ENCODE results near the gene HIBCH. TPM values are rescaled to one million over a fixed set of nuclear protein-coding genes. Genes with fewer than 3 reads are reported as not detected.

Gene HIBCH
- polyA plus RNA-seq, 1 of the 3 experiments (the other 2 are of a cell fraction) = 8.4 TPM

DNA sequence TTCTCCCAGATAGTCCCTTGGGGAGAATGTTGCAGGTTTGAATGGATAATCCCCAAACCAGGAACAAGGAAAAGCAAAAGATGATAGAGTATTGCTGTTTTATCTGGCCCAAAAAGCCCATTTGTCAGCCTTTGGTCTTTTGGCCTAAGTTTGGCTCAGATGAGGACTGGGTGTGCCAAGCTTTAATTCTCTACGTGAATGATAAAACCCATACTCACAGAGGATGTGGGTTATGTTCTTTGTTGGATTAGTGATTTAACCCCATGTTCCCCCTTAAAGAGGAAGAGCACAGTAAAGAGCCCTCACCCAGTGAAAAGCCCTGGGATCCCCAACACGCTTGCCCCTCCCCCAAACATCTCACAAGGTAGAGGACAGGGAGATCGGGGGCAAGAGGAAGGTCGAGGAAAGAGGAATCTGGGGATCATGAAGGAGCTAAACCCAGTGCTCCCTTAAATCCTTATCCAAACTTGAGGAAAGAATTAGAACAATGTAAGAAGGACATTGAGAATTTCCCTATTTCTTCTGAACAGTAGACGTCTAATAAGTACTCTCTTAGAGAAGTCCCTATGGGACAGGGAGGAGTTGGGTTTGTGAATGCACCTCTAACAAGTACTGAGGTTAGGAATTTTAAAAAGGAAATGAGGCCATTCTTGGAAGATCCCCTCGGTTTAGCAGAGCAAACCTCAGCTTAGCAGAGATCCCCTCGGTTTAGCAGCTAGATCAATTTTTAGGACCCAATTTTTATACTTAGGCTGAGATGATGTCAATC, 105.0 kb downstream of the HIBCH start:
- H3K79me2 ChIP-seq (ENCODE audit: insufficient read depth) = no peaks in the 10 kb centered on the region
- TF ChIP-seq FOSL2 (IDR thresholded peaks at IDR 0.05; ENCODE audit: borderline replicate concordance, low read depth) = no peak
- no peak for TF ChIP-seq TCF12 (IDR thresholded peaks at IDR 0.05)
- TF ChIP-seq FOXM1 (IDR thresholded peaks at IDR 0.05; ENCODE audit: low read depth) = no peak
- TF ChIP-seq, protein P1, sequence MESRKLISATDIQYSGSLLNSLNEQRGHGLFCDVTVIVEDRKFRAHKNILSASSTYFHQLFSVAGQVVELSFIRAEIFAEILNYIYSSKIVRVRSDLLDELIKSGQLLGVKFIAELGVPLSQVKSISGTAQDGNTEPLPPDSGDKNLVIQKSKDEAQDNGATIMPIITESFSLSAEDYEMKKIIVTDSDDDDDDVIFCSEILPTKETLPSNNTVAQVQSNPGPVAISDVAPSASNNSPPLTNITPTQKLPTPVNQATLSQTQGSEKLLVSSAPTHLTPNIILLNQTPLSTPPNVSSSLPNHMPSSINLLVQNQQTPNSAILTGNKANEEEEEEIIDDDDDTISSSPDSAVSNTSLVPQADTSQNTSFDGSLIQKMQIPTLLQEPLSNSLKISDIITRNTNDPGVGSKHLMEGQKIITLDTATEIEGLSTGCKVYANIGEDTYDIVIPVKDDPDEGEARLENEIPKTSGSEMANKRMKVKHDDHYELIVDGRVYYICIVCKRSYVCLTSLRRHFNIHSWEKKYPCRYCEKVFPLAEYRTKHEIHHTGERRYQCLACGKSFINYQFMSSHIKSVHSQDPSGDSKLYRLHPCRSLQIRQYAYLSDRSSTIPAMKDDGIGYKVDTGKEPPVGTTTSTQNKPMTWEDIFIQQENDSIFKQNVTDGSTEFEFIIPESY (IDR thresholded peaks at IDR 0.05; ENCODE audit: borderline replicate concordance, low read depth) = no peak
- TF ChIP-seq YY1 (IDR thresholded peaks at IDR 0.05; ENCODE audit: low read depth) = no peak
- TF ChIP-seq NFIC (IDR thresholded peaks at IDR 0.05; ENCODE audit: borderline replicate concordance) = no peak
- no peak for TF ChIP-seq RAD21 (IDR thresholded peaks at IDR 0.05; ENCODE audit: low read length)
- TF ChIP-seq, protein P2, sequence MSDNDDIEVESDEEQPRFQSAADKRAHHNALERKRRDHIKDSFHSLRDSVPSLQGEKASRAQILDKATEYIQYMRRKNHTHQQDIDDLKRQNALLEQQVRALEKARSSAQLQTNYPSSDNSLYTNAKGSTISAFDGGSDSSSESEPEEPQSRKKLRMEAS (IDR thresholded peaks at IDR 0.05; ENCODE audit: low read depth) = no peak
- TF ChIP-seq TAF1 (IDR thresholded peaks at IDR 0.05; ENCODE audit: borderline replicate concordance, low read depth, low read length) = no peak
- no peak for TF ChIP-seq RFX5 (IDR thresholded peaks at IDR 0.05; ENCODE audit: low read length)
- TF ChIP-seq JUND (IDR thresholded peaks at IDR 0.05) = no peak
- no peak for TF ChIP-seq POLR2AphosphoS5 (IDR thresholded peaks at IDR 0.05; ENCODE audit: low read depth, low read length)
- TF ChIP-seq MEF2A (IDR thresholded peaks at IDR 0.05; ENCODE audit: borderline replicate concordance, low read depth) = no peak
- no peak for TF ChIP-seq FOXJ3 (CRISPR knock-in tag; IDR thresholded peaks at IDR 0.05)
- H3K4me3 ChIP-seq (ENCODE audit: low read depth in 2 of 2, low read length in 1 of 2) = no peak overlapping the region
- no peak overlapping the region for H3K9ac ChIP-seq
- 90% methylated on average over 7 of the region's 7 CpGs for WGBS (ENCODE audit: low lambda C conversion rate)
- H3F3A ChIP-seq (replicated peaks; ENCODE audit: insufficient read depth) = no peaks in the 10 kb centered on the region
- H3K27ac ChIP-seq (ENCODE audit: low read depth in 2 of 2, low read length in 1 of 2) = no peak overlapping the region
- no peak overlapping the region for H2AFZ ChIP-seq (ENCODE audit: low read depth)
- ChIA-PET CTCF (interaction anchor here (1.0 to 1.3 kb wide), 2 partner anchors 8 to 62 kb away, joined by 3 read pairs; no protein-coding TSS in a partner anchor), POLR2A (no interaction called here)
- H3K4me2 ChIP-seq = no peak overlapping the region
- H4K20me1 ChIP-seq (ENCODE audit: insufficient read depth) = no peaks in the 10 kb centered on the region
- H3K4me1 ChIP-seq (ENCODE audit: control insufficient read depth in 1 of 2, insufficient read depth in 2 of 2, low read depth in 1 of 2, low read length in 1 of 2) = peaks cover 0 to 15% of the 10 kb centered on the region in 2 experiments; a peak in 1 of 4 replicates
- H3K9me2 ChIP-seq = no peaks in the 10 kb centered on the region
- no peak for DNase-seq
- peaks cover 6 to 22% of the 10 kb centered on the region in 2 experiments for H3K36me3 ChIP-seq (replicated peaks in 1 of 2; ENCODE audit: control insufficient read depth in 1 of 2, insufficient read depth in 2 of 2, low read length in 1 of 2)
- H3K9me3 ChIP-seq = no peaks in the 10 kb centered on the region
- H3K27me3 ChIP-seq (ENCODE audit: insufficient read depth) = no peaks in the 10 kb centered on the region

DNA sequence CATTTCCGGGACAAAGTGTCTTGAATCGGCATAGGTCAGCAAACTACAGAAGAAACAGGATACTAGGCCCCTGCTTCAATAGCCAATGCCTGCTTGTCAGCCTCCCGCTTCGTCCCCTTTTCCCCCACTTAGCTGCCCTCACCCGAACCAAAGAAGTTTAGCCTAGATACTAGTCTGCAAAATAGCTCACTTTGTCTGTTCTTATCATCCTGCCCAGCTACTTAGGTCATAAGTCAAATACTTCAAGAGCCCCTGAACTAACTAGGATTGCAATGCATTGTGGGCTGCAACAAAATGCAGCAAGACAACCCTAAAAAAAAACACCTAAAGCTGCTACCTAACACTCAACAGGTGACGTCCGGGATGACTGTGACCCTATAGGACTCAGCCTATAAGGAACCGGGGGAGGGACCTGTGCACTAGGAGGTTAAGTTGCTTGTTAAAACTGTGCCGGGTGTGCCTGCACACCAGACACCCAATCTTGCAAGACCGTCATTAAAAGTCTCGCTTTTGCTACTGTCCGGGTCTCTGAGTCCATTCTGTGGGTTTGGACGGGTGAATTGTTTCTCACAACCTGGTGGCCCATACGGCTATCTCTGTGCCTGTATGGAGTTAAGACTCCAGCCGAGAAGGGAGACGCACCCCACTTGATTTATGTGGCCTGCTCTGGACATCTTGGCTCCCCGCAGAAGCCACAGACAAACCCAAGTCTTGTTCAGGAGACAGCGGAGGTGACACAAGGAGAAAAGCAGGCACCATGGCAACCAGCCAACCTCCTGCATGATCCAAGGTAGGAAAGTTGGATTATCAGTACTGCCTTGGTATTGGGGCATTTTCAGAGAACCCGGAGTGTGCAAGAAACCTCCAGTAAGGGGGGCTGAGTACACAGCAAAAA, 105.9 kb downstream of the HIBCH start:
- Histone ChIP-seq H3K4me3 (ENCODE audit: low read depth in 2 of 2, low read length in 1 of 2) (no peak overlapping the region), H3K27ac (ENCODE audit: low read depth in 2 of 2, low read length in 1 of 2) (no peak overlapping the region), H3K27me3 (ENCODE audit: insufficient read depth) (no peaks in the 10 kb centered on the region), H3K9me3 (no peaks in the 10 kb centered on the region), H4K20me1 (ENCODE audit: insufficient read depth) (no peaks in the 10 kb centered on the region), H2AFZ (ENCODE audit: low read depth) (no peak overlapping the region), H3K9ac (no peak overlapping the region), H3K79me2 (ENCODE audit: insufficient read depth) (no peaks in the 10 kb centered on the region), H3K4me1 (ENCODE audit: control insufficient read depth in 1 of 2, insufficient read depth in 2 of 2, low read depth in 1 of 2, low read length in 1 of 2) (peaks cover 0 to 15% of the 10 kb centered on the region in 2 experiments; a peak in 1 of 4 replicates), H3K4me2 (no peak overlapping the region), H3K9me2 (no peaks in the 10 kb centered on the region), H3F3A (replicated peaks; ENCODE audit: insufficient read depth) (no peaks in the 10 kb centered on the region), H3K36me3 (replicated peaks in 1 of 2; ENCODE audit: control insufficient read depth in 1 of 2, insufficient read depth in 2 of 2, low read length in 1 of 2) (peaks cover 6 to 20% of the 10 kb centered on the region in 2 experiments)
- ChIA-PET CTCF (no interaction called here), POLR2A (no interaction called here)
- WGBS (ENCODE audit: low lambda C conversion rate) = 98% methylated on average over 18 of the region's 19 CpGs
- no peak for TF ChIP-seq RFX5 (IDR thresholded peaks at IDR 0.05; ENCODE audit: low read length)
- TF ChIP-seq, protein P2 (IDR thresholded peaks at IDR 0.05; ENCODE audit: low read depth) = no peak
- no peak for TF ChIP-seq GATA2 (CRISPR knock-in tag; IDR thresholded peaks at IDR 0.05)
- no peak for TF ChIP-seq YY1 (IDR thresholded peaks at IDR 0.05; ENCODE audit: low read depth)
- no peak for TF ChIP-seq EP300 (IDR thresholded peaks at IDR 0.05; ENCODE audit: borderline replicate concordance in 1 of 2, low read depth in 1 of 2, low read length in 1 of 2)
- TF ChIP-seq, protein P1 (IDR thresholded peaks at IDR 0.05; ENCODE audit: borderline replicate concordance, low read depth) = no peak
- TF ChIP-seq CHD2 (IDR thresholded peaks at IDR 0.05; ENCODE audit: low read length, partially characterized antibody) = no peak
- no peak for TF ChIP-seq FOXJ3 (CRISPR knock-in tag; IDR thresholded peaks at IDR 0.05)
- TF ChIP-seq, protein P3, sequence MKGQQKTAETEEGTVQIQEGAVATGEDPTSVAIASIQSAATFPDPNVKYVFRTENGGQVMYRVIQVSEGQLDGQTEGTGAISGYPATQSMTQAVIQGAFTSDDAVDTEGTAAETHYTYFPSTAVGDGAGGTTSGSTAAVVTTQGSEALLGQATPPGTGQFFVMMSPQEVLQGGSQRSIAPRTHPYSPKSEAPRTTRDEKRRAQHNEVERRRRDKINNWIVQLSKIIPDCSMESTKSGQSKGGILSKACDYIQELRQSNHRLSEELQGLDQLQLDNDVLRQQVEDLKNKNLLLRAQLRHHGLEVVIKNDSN (IDR thresholded peaks at IDR 0.05; ENCODE audit: borderline replicate concordance, low read depth) = no peak
- TF ChIP-seq MXI1 (IDR thresholded peaks at IDR 0.05; ENCODE audit: low read depth, low read length) = no peak
- DNase-seq = no peak

All from SK-N-SH (cell line).